Measurements from ENCODE around the gene RUNX1. TPM values are rescaled to one million over a fixed set of nuclear protein-coding genes. Genes with fewer than 3 reads are reported as not detected.
A peak's percentile ranks its signal among the peaks of the same experiment; 100 is the strongest.

The RUNX1 gene
- total and polyA plus RNA-seq, 2 of the 13 experiments (the other 11 are each of a cell fraction or from before 2014, with no cell fraction given), result 5.4 to 6.4 TPM

- TF ChIP-seq CTCF (CRISPR knock-in tag; IDR thresholded peaks at IDR 0.05) (peak; percentile 88), TAF1 (CRISPR knock-in tag; IDR thresholded peaks at IDR 0.05) (0 out of 2 replicates have a peak, but pooled peaks have one; percentile 25), ZNF160 (CRISPR knock-in tag; IDR thresholded peaks at IDR 0.05) (0 out of 2 replicates have a peak, but pooled peaks have one; percentile 27), PATZ1 (CRISPR knock-in tag; IDR thresholded peaks at IDR 0.05) (peak; percentile 44), ZNF556 (CRISPR knock-in tag; IDR thresholded peaks at IDR 0.05; ENCODE audit: borderline replicate concordance) (peak; percentile 44; the same call in 1 of the 2 replicates), AGO2 (optimal IDR thresholded peaks at IDR 0.05; ENCODE audit: low read depth, low read length) (no peak), SMC3 (IDR thresholded peaks at IDR 0.05; ENCODE audit: low read length) (peak; percentile 79), ZNF547 (CRISPR knock-in tag; IDR thresholded peaks at IDR 0.05) (no peak), ZNF382 (CRISPR knock-in tag; IDR thresholded peaks at IDR 0.05; ENCODE audit: borderline replicate concordance) (no peak), POLR2AphosphoS2 (IDR thresholded peaks at IDR 0.05; ENCODE audit: low read depth, low read length) (no peak), ATF3 (CRISPR knock-in tag; IDR thresholded peaks at IDR 0.05) (0 out of 2 replicates have a peak, but pooled peaks have one; percentile 54), ARID4A (CRISPR knock-in tag; IDR thresholded peaks at IDR 0.05; ENCODE audit: borderline replicate concordance) (peak; percentile 23; the same call in 1 of the 2 replicates), MXI1 (IDR thresholded peaks at IDR 0.05; ENCODE audit: borderline replicate concordance, low read depth, low read length) (peak; percentile 42; the same call in 1 of the 3 replicates), TFDP1 (CRISPR knock-in tag; IDR thresholded peaks at IDR 0.05; ENCODE audit: borderline replicate concordance) (no peak; the same call in 1 of the 2 replicates), ZNF704 (CRISPR knock-in tag; IDR thresholded peaks at IDR 0.05; ENCODE audit: borderline replicate concordance) (no peak), ZNF740 (CRISPR knock-in tag; IDR thresholded peaks at IDR 0.05) (no peak)
Measured at GRCh38 chr21:35051287-35051818, 2.3 kb upstream of the RUNX1 start (continued).

Measured in HepG2 (cell line).